ENCODE measurements around the gene FUS. TPM values are rescaled to one million over a fixed set of nuclear protein-coding genes. Genes with fewer than 3 reads are reported as not detected.

FUS gene
- total and polyA plus RNA-seq, 2 of the 13 experiments (the other 11 are each of a cell fraction or from before 2014, with no cell fraction given) = 68.1 to 168 TPM

DNA sequence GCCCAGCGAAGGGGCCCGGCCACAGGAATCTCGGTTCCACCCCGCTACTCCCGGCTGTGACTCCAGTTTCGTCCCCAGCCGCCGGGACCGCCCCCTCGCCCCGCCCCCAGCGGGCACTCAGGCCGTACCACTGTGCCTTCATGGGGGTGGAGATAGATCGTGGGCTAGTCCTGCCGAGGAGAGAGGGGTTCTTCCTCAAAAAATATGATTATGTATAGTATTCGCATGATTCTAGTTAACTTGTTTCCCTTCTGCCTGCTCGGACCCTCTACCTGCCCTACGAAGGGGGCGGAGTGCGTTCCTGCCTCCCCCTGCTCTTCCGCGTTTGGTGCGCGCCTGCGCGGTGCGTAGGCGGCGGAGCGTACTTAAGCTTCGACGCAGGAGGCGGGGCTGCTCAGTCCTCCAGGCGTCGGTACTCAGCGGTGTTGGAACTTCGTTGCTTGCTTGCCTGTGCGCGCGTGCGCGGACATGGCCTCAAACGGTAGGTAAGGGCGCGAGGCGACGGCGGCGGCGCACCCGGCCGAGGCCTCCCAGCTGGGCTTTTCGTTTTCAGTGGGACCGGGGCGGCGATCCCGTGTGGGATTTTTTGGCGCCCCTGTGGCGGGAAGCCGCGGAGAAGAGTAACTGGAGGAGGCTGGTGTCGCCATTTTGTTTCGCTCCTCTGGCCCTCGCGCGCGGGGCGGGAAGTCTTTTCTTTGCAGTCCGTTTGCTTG is at the start of gene FUS (continued):
- TF ChIP-seq ZNF839 (CRISPR knock-in tag; IDR thresholded peaks at IDR 0.05; ENCODE audit: borderline replicate concordance) (no peak; the same call in 1 of the 2 replicates), ZNF768 (CRISPR knock-in tag; IDR thresholded peaks at IDR 0.05) (peak; percentile 73), REL (CRISPR knock-in tag; conservative IDR thresholded peaks at IDR 0.05) (peak; percentile 91), ZNF274 (CRISPR knock-in tag; IDR thresholded peaks at IDR 0.05) (peak; percentile 94), ZNF431 (CRISPR knock-in tag; IDR thresholded peaks at IDR 0.05; ENCODE audit: borderline replicate concordance, low read depth) (0 out of 2 replicates have a peak, but pooled peaks have one; percentile 74), ZNF296 (CRISPR knock-in tag; conservative IDR thresholded peaks at IDR 0.05) (peak; percentile 79), ZNF674 (CRISPR knock-in tag; IDR thresholded peaks at IDR 0.05; ENCODE audit: low read depth) (peak; percentile 95), CHCHD3 (CRISPR knock-in tag; IDR thresholded peaks at IDR 0.05) (peak; percentile 96), ZFAT (CRISPR knock-in tag; conservative IDR thresholded peaks at IDR 0.05) (no peak; the same call in 1 of the 2 replicates), ZFP36L1 (CRISPR knock-in tag; IDR thresholded peaks at IDR 0.05) (no peak; the same call in 1 of the 2 replicates), MAF1 (CRISPR knock-in tag; IDR thresholded peaks at IDR 0.05; ENCODE audit: borderline replicate concordance) (peak; percentile 94; the same call in 1 of the 2 replicates), FOXK1 (CRISPR knock-in tag; IDR thresholded peaks at IDR 0.05; ENCODE audit: borderline replicate concordance, low read depth) (peak; percentile 85), YEATS2 (CRISPR knock-in tag; IDR thresholded peaks at IDR 0.05; ENCODE audit: borderline replicate concordance) (no peak; the same call in 1 of the 2 replicates), GLI4 (CRISPR knock-in tag; IDR thresholded peaks at IDR 0.05; ENCODE audit: borderline replicate concordance) (peak; percentile 98), ZFP36 (IDR thresholded peaks at IDR 0.05; ENCODE audit: borderline replicate concordance, low read depth, low read length, partially characterized antibody) (no peak), SRY (CRISPR knock-in tag; IDR thresholded peaks at IDR 0.05) (peak; percentile 82; the same call in 1 of the 2 replicates), ZNF619 (CRISPR knock-in tag; IDR thresholded peaks at IDR 0.05) (peak; percentile 53; the same call in 1 of the 2 replicates), ZNF484 (CRISPR knock-in tag; IDR thresholded peaks at IDR 0.05; ENCODE audit: borderline replicate concordance, low read depth) (peak; percentile 77; the same call in 1 of the 2 replicates), SMARCE1 (IDR thresholded peaks at IDR 0.05; ENCODE audit: borderline replicate concordance) (no peak), ZNF20 (CRISPR knock-in tag; IDR thresholded peaks at IDR 0.05) (no peak; the same call in 1 of the 2 replicates), ATF7 (IDR thresholded peaks at IDR 0.05) (peak; percentile 98), ATF7 (CRISPR knock-in tag; IDR thresholded peaks at IDR 0.05) (0 out of 2 replicates have a peak, but pooled peaks have one; percentile 10)
- TF ChIP-seq, protein P1, sequence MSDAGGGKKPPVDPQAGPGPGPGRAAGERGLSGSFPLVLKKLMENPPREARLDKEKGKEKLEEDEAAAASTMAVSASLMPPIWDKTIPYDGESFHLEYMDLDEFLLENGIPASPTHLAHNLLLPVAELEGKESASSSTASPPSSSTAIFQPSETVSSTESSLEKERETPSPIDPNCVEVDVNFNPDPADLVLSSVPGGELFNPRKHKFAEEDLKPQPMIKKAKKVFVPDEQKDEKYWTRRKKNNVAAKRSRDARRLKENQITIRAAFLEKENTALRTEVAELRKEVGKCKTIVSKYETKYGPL (CRISPR knock-in tag; IDR thresholded peaks at IDR 0.05) = peak; percentile 52; the same call in 1 of the 2 replicates
- TF ChIP-seq, protein P2, sequence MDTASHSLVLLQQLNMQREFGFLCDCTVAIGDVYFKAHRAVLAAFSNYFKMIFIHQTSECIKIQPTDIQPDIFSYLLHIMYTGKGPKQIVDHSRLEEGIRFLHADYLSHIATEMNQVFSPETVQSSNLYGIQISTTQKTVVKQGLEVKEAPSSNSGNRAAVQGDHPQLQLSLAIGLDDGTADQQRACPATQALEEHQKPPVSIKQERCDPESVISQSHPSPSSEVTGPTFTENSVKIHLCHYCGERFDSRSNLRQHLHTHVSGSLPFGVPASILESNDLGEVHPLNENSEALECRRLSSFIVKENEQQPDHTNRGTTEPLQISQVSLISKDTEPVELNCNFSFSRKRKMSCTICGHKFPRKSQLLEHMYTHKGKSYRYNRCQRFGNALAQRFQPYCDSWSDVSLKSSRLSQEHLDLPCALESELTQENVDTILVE (CRISPR knock-in tag; IDR thresholded peaks at IDR 0.05) = peak; percentile 43; the same call in 1 of the 2 replicates
- TF ChIP-seq, protein P3, sequence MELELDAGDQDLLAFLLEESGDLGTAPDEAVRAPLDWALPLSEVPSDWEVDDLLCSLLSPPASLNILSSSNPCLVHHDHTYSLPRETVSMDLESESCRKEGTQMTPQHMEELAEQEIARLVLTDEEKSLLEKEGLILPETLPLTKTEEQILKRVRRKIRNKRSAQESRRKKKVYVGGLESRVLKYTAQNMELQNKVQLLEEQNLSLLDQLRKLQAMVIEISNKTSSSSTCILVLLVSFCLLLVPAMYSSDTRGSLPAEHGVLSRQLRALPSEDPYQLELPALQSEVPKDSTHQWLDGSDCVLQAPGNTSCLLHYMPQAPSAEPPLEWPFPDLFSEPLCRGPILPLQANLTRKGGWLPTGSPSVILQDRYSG (CRISPR knock-in tag; IDR thresholded peaks at IDR 0.05) = no peak; the same call in 1 of the 2 replicates
- TF ChIP-seq, protein P4, sequence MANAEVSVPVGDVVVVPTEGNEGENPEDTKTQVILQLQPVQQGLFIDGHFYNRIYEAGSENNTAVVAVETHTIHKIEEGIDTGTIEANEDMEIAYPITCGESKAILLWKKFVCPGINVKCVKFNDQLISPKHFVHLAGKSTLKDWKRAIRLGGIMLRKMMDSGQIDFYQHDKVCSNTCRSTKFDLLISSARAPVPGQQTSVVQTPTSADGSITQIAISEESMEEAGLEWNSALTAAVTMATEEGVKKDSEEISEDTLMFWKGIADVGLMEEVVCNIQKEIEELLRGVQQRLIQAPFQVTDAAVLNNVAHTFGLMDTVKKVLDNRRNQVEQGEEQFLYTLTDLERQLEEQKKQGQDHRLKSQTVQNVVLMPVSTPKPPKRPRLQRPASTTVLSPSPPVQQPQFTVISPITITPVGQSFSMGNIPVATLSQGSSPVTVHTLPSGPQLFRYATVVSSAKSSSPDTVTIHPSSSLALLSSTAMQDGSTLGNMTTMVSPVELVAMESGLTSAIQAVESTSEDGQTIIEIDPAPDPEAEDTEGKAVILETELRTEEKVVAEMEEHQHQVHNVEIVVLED (CRISPR knock-in tag; IDR thresholded peaks at IDR 0.05; ENCODE audit: borderline replicate concordance) = peak; percentile 91

Measured in HepG2 (cell line).